OCI-LY7 (cell line): ENCODE results near the gene TSPAN7.

ENCODE experiments used
- CTCF ChIP-seq: fragments of 200-600 bp; sonication (generic); conservative IDR thresholded peaks from 2 replicates; pipeline ENCODE4 v1.5.1; 2014; ENCODE audit warnings: mild to moderate bottlenecking, antibody characterized with exemption, low read length, moderate library complexity, mixed read lengths
- EZH2phosphoT487 ChIP-seq: fragments of 200-600 bp; sonication (generic); IDR thresholded peaks from 2 replicates; pipeline ENCODE4 v1.6.1; 2018; ENCODE audit warnings: low read depth, borderline replicate concordance, mild to moderate bottlenecking, mixed run types, antibody characterized with exemption, low read length, moderate library complexity, mixed read lengths

GRCh38 chrX:38570396-38570795, 9.1 kb downstream of the TSPAN7 start:
- TF ChIP-seq CTCF, result no peak
- TF ChIP-seq EZH2phosphoT487, result no peak
